A673 (cell line): ENCODE measurements around the gene PYCR2.

Source experiments
- EZH2 ChIP-seq: fragments of 200-600 bp; sonication (generic); IDR thresholded peaks from 2 replicates; pipeline ENCODE4 v1.6.1; 2017; ENCODE audit warnings: borderline replicate concordance, low read depth, mild to moderate bottlenecking, mixed read lengths, antibody characterized with exemption, low read length; ENCODE audit not compliant: poor library complexity, severe bottlenecking
- TF ChIP-seq, protein P1 (sequence below): fragments of 300-800, 200-600 bp; sonication (generic); conservative IDR thresholded peaks from 2 replicates; pipeline ENCODE4 v1.5.1; 2017; ENCODE audit warnings: low read depth, mild to moderate bottlenecking, antibody characterized with exemption, low read length, moderate library complexity, mixed read lengths

GRCh38 chr1:225871359-225872074 lies 52.5 kb downstream of the PYCR2 start:
- TF ChIP-seq, protein P1, sequence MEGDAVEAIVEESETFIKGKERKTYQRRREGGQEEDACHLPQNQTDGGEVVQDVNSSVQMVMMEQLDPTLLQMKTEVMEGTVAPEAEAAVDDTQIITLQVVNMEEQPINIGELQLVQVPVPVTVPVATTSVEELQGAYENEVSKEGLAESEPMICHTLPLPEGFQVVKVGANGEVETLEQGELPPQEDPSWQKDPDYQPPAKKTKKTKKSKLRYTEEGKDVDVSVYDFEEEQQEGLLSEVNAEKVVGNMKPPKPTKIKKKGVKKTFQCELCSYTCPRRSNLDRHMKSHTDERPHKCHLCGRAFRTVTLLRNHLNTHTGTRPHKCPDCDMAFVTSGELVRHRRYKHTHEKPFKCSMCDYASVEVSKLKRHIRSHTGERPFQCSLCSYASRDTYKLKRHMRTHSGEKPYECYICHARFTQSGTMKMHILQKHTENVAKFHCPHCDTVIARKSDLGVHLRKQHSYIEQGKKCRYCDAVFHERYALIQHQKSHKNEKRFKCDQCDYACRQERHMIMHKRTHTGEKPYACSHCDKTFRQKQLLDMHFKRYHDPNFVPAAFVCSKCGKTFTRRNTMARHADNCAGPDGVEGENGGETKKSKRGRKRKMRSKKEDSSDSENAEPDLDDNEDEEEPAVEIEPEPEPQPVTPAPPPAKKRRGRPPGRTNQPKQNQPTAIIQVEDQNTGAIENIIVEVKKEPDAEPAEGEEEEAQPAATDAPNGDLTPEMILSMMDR, result no peak
- no peak for TF ChIP-seq EZH2
